ENCODE results near the gene SPEN.

DNA sequence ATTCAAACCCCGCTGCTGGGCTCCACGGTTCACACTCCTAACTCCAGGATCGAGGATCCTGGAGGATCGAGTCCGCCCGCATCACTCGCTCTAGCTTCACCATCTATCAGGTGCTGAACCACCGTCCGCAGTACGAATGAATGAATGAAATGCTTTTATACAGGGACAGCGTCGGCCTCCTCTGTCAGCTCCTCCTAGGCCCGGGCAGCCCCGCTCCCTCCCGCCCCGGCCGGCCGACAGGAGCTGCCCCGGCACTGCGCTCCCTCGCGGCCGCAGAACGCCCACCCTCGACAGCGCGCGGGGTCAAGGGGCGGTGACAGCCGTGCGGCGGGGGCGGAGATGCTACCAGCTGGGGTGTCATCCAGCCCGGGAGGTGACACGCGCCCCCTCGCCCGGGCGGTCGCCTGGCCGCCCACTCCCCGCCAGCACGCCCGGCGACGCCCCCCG, 127.9 kb downstream of the SPEN start:
- peak; percentile 31 for TF ChIP-seq TAF1 (IDR thresholded peaks at IDR 0.05; ENCODE audit: control insufficient read depth, extremely low read depth, insufficient read depth, low read length, severe bottlenecking)
- TF ChIP-seq FOXP1 (CRISPR knock-in tag; IDR thresholded peaks at IDR 0.05) = no peak
- TF ChIP-seq NFE2L1 (tag; IDR thresholded peaks at IDR 0.05; ENCODE audit: borderline replicate concordance, low read depth) = no peak
- TF ChIP-seq HIVEP1 (CRISPR knock-in tag; IDR thresholded peaks at IDR 0.05) = no peak
- TF ChIP-seq JUND (IDR thresholded peaks at IDR 0.05; ENCODE audit: borderline replicate concordance, low read depth, low read length) = 0 out of 2 replicates have a peak, but pooled peaks have one; percentile 5
- no peak for TF ChIP-seq JUND (tag; IDR thresholded peaks at IDR 0.05; ENCODE audit: borderline replicate concordance, low read depth, low read length)
- TF ChIP-seq, protein P1, sequence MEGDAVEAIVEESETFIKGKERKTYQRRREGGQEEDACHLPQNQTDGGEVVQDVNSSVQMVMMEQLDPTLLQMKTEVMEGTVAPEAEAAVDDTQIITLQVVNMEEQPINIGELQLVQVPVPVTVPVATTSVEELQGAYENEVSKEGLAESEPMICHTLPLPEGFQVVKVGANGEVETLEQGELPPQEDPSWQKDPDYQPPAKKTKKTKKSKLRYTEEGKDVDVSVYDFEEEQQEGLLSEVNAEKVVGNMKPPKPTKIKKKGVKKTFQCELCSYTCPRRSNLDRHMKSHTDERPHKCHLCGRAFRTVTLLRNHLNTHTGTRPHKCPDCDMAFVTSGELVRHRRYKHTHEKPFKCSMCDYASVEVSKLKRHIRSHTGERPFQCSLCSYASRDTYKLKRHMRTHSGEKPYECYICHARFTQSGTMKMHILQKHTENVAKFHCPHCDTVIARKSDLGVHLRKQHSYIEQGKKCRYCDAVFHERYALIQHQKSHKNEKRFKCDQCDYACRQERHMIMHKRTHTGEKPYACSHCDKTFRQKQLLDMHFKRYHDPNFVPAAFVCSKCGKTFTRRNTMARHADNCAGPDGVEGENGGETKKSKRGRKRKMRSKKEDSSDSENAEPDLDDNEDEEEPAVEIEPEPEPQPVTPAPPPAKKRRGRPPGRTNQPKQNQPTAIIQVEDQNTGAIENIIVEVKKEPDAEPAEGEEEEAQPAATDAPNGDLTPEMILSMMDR (IDR thresholded peaks at IDR 0.05 in 2 of 3, conservative IDR thresholded peaks at IDR 0.05 in 1 of 3; ENCODE audit: insufficient read depth in 2 of 3, low read depth in 1 of 3, low read length in 3 of 3) = peak; percentile 41 to 77 (median 49); a peak in 5 of 6 replicates
- no peak for TF ChIP-seq EZH2 (IDR thresholded peaks at IDR 0.05; ENCODE audit: borderline replicate concordance, low read depth, low read length)
- no peak; the same call in none of the 2 replicates for TF ChIP-seq ZFX (CRISPR knock-in tag; IDR thresholded peaks at IDR 0.05)
- no peak for TF ChIP-seq MYBL2 (IDR thresholded peaks at IDR 0.05; ENCODE audit: low read depth)
- TF ChIP-seq MYBL2 (CRISPR knock-in tag; IDR thresholded peaks at IDR 0.05; ENCODE audit: borderline replicate concordance) = no peak
- TF ChIP-seq, protein P2, sequence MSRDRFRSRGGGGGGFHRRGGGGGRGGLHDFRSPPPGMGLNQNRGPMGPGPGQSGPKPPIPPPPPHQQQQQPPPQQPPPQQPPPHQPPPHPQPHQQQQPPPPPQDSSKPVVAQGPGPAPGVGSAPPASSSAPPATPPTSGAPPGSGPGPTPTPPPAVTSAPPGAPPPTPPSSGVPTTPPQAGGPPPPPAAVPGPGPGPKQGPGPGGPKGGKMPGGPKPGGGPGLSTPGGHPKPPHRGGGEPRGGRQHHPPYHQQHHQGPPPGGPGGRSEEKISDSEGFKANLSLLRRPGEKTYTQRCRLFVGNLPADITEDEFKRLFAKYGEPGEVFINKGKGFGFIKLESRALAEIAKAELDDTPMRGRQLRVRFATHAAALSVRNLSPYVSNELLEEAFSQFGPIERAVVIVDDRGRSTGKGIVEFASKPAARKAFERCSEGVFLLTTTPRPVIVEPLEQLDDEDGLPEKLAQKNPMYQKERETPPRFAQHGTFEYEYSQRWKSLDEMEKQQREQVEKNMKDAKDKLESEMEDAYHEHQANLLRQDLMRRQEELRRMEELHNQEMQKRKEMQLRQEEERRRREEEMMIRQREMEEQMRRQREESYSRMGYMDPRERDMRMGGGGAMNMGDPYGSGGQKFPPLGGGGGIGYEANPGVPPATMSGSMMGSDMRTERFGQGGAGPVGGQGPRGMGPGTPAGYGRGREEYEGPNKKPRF (IDR thresholded peaks at IDR 0.05; ENCODE audit: low read depth, low read length) = no peak
- TF ChIP-seq IRF2 (CRISPR knock-in tag; IDR thresholded peaks at IDR 0.05) = no peak

Measured in K562 (cell line).